ENCODE measurements around the gene KIF16B.
"Not testable (repeated sequence)": the region's sequence is repeated elsewhere in the genome, so short reads cannot be mapped to it uniquely, and the experiment has no call there.

KIF16B gene

DNA sequence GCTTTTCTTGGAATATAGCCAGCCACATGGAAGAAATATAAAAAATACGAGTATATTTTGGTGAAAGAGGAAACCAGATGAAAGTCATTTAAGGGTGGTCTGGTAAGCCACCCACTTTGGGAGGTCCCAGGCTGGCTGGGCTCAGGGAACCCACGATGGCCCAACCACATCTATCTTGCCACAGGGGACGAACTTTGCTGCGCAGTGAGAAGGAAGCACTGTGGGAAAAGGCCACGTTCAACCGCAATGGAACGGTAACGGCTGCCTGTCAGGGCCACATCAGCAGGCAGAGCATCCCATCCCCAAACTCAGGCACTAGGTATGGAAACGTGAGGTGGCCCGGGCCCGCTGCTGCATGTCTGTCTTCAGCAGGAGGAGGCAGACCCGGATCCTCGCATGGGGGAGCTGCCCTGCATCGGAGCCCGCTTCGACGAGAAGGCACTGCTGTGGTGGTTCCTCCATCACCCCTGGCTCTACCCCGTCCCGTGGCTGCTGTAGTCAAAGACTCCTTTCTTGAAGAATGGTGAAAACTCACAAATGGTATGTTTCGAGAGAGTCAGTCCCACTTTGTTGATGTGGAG is 300.4 kb downstream of the KIF16B start:
- Histone ChIP-seq H3K4me1 (ENCODE audit: control insufficient read depth, insufficient read depth, low read length) (0 out of 2 replicates have a peak, but pooled peaks cover 7% of the 10 kb centered on the region), H3K9me3 (ENCODE audit: control insufficient read depth, insufficient read depth, low read length) (no peaks in the 10 kb centered on the region), H3K9ac (ENCODE audit: low read depth, low read length) (no peak overlapping the region), H3K27me3 (ENCODE audit: control insufficient read depth, insufficient read depth, low read length) (no peaks in the 10 kb centered on the region), H3K36me3 (ENCODE audit: control insufficient read depth, insufficient read depth, low read length) (no peaks in the 10 kb centered on the region), H3K4me3 (ENCODE audit: low read depth, low read length) (no peak overlapping the region), H3K27ac (ENCODE audit: low read depth, low read length) (no peak overlapping the region)

- Histone ChIP-seq H3K9ac (ENCODE audit: low read depth, low read length) (no peak overlapping the region), H3K4me3 (ENCODE audit: low read depth, low read length) (no peak overlapping the region), H3K4me1 (ENCODE audit: control insufficient read depth, insufficient read depth, low read length) (0 out of 2 replicates have a peak, but pooled peaks cover 7% of the 10 kb centered on the region)
Observed at GRCh38 chr20:16271450-16271849, 301.8 kb downstream of the KIF16B start.

DNA sequence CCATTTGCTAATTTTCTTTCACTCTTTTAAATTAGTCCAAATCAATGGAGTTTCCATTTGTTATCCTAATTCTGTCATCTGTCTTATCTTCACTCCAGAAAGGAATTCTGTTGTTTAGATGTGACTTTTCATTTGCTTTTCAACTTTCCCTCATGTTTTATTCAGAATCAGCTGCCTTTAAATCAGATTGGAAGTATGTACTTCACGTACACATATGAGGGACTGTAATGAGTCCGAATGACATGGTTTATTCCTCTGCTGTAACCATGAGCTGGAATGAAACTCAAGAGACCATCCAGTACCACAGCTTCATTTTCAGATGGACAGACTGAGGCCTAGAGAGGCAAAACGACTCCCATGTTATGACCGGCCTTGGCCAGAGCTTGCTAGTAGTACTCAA is 302.3 kb downstream of the KIF16B start:
- Histone ChIP-seq H3K27me3 (ENCODE audit: control insufficient read depth, insufficient read depth, low read length) (no peaks in the 10 kb centered on the region), H3K4me1 (ENCODE audit: control insufficient read depth, insufficient read depth, low read length) (0 out of 2 replicates have a peak, but pooled peaks cover 7% of the 10 kb centered on the region), H3K4me3 (ENCODE audit: low read depth, low read length) (no peak overlapping the region), H3K27ac (ENCODE audit: low read depth, low read length) (no peak overlapping the region), H3K36me3 (ENCODE audit: control insufficient read depth, insufficient read depth, low read length) (no peaks in the 10 kb centered on the region), H3K9me3 (ENCODE audit: control insufficient read depth, insufficient read depth, low read length) (peaks cover 4% of the 10 kb centered on the region; the same call in 1 of the 2 replicates), H3K9ac (ENCODE audit: low read depth, low read length) (no peak overlapping the region)

More at GRCh38 chr20:16271450-16271849, 301.8 kb downstream of the KIF16B start:
- H3K27ac ChIP-seq (ENCODE audit: low read depth, low read length): no peak overlapping the region
- no peaks in the 10 kb centered on the region for H3K36me3 ChIP-seq (ENCODE audit: control insufficient read depth, insufficient read depth, low read length)
- no peaks in the 10 kb centered on the region for H3K9me3 ChIP-seq (ENCODE audit: control insufficient read depth, insufficient read depth, low read length)
- no peaks in the 10 kb centered on the region for H3K27me3 ChIP-seq (ENCODE audit: control insufficient read depth, insufficient read depth, low read length)

- H3K27me3 ChIP-seq (ENCODE audit: control insufficient read depth, insufficient read depth, low read length): no peaks in the 10 kb centered on the region
- H3K27ac ChIP-seq (ENCODE audit: low read depth, low read length): no peak overlapping the region
- H3K4me3 ChIP-seq (ENCODE audit: low read depth, low read length): no peak overlapping the region
- no peak overlapping the region for H3K9ac ChIP-seq (ENCODE audit: low read depth, low read length)
- 0 out of 2 replicates have a peak, but pooled peaks cover 7% of the 10 kb centered on the region for H3K4me1 ChIP-seq (ENCODE audit: control insufficient read depth, insufficient read depth, low read length)
- H3K36me3 ChIP-seq (ENCODE audit: control insufficient read depth, insufficient read depth, low read length): no peaks in the 10 kb centered on the region
- H3K9me3 ChIP-seq (ENCODE audit: control insufficient read depth, insufficient read depth, low read length): peaks cover 8% of the 10 kb centered on the region; the same call in 1 of the 2 replicates
Observed at GRCh38 chr20:16270314-16270931, 302.8 kb downstream of the KIF16B start.

DNA sequence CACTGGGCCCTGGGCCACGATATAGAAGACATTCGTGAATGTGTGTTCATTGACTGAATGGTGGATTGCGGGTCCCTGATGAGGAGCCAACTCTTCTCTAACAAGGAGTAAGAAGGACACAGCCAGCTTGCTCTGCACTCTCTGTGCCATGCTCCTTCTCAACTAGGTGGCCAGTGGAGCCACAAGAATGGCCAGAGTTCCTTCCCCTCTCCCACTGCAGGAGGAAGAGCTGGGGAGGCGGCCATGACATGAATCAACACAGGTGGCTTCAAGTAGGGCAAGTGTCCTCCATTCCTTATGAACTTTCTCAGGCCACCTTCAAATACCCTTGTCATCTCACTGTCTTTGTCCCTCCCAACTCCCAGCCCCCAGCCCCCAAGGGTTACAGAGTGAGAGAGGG is 305.7 kb downstream of the KIF16B start:
- 0 out of 2 replicates have a peak, but pooled peaks cover 7% of the 10 kb centered on the region for H3K4me1 ChIP-seq (ENCODE audit: control insufficient read depth, insufficient read depth, low read length)
- no peak overlapping the region for H3K4me3 ChIP-seq (ENCODE audit: low read depth, low read length)
- no peaks in the 10 kb centered on the region for H3K27me3 ChIP-seq (ENCODE audit: control insufficient read depth, insufficient read depth, low read length)
- no peak overlapping the region for H3K27ac ChIP-seq (ENCODE audit: low read depth, low read length)
- peaks cover 8% of the 10 kb centered on the region; the same call in 1 of the 2 replicates for H3K9me3 ChIP-seq (ENCODE audit: control insufficient read depth, insufficient read depth, low read length)
- H3K36me3 ChIP-seq (ENCODE audit: control insufficient read depth, insufficient read depth, low read length): no peaks in the 10 kb centered on the region
- H3K9ac ChIP-seq (ENCODE audit: low read depth, low read length): no peak overlapping the region

DNA sequence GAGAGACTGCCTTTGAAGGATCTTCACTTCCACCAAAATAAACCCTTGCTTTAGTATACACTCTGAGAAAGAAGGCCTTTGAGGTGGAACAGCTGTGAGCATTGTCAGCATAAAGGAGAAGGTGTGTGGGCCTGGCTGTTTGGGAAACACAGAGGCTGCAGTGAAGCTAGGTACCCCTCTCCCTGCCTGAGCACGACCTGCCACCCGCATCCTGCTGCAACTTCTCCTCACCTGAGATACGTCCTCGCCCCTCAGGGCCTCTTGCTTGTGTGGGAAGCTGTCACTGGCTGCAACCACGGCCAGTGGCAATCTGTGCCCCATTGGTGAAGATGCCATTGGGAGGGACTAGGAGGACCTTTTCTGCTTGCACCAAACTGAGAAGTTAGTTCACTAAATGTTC is 307.9 kb downstream of the KIF16B start:
- H3K36me3 ChIP-seq (ENCODE audit: control insufficient read depth, insufficient read depth, low read length): no peaks in the 10 kb centered on the region
- no peaks in the 10 kb centered on the region for H3K27me3 ChIP-seq (ENCODE audit: control insufficient read depth, insufficient read depth, low read length)
- 0 out of 2 replicates have a peak, but pooled peaks cover 6% of the 10 kb centered on the region for H3K4me1 ChIP-seq (ENCODE audit: control insufficient read depth, insufficient read depth, low read length)

DNA sequence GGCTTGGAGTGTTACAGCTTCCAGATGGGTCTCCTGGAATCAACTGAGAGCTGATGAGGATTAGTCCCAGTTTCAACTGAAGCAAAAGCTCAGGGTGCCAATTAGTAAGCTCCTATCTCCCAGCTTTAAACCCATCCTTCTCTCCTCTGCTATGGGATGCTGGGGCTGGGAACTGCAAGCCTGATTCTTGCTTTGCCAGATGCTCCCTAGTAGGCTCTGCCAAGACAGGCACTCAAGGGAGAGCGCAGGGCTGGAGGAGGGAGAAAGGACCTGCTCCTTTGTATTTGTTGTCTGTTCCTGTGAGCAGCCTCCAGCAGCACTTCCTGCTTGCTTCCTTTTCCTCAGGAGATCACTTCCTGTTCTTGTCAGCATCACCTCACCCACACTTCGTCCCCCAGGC is 309.7 kb downstream of the KIF16B start:
- Histone ChIP-seq H3K9ac (ENCODE audit: low read depth, low read length) (no peak overlapping the region), H3K4me3 (ENCODE audit: low read depth, low read length) (no peak overlapping the region), H3K36me3 (ENCODE audit: control insufficient read depth, insufficient read depth, low read length) (no peaks in the 10 kb centered on the region), H3K4me1 (ENCODE audit: control insufficient read depth, insufficient read depth, low read length) (no peaks in the 10 kb centered on the region), H3K27ac (ENCODE audit: low read depth, low read length) (no peak overlapping the region), H3K27me3 (ENCODE audit: control insufficient read depth, insufficient read depth, low read length) (no peaks in the 10 kb centered on the region), H3K9me3 (ENCODE audit: control insufficient read depth, insufficient read depth, low read length) (peaks cover 8% of the 10 kb centered on the region; the same call in 1 of the 2 replicates)

More for the DNA sequence above, 307.9 kb downstream of the KIF16B start:
- H3K9me3 ChIP-seq (ENCODE audit: control insufficient read depth, insufficient read depth, low read length): peaks cover 8% of the 10 kb centered on the region; the same call in 1 of the 2 replicates
- no peak overlapping the region for H3K27ac ChIP-seq (ENCODE audit: low read depth, low read length)
- H3K9ac ChIP-seq (ENCODE audit: low read depth, low read length): no peak overlapping the region
- no peak overlapping the region for H3K4me3 ChIP-seq (ENCODE audit: low read depth, low read length)

DNA sequence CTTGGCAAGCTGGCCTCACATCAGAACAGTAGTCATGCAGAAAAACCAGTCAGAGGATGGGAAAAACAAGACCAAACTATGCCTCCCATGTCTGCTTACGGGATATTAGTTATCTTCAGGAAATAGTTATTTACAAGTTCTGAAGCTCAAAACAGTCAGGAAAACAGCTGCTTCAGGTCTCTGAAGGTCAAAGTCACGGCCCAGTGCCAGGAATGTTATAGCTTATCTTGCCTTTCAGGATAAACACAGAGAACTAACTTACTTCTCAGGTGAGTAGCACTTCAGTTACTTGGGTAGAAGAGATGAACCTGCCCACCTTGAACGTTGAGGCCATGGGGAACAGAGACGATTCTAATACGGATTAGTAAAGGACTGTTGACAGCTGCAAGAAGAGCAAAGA is 310.7 kb downstream of the KIF16B start:
- Histone ChIP-seq H3K36me3 (ENCODE audit: control insufficient read depth, insufficient read depth, low read length) (no peaks in the 10 kb centered on the region), H3K9me3 (ENCODE audit: control insufficient read depth, insufficient read depth, low read length) (peaks cover 8% of the 10 kb centered on the region; the same call in 1 of the 2 replicates), H3K9ac (ENCODE audit: low read depth, low read length) (no peak overlapping the region), H3K27ac (ENCODE audit: low read depth, low read length) (no peak overlapping the region), H3K4me3 (ENCODE audit: low read depth, low read length) (no peak overlapping the region), H3K27me3 (ENCODE audit: control insufficient read depth, insufficient read depth, low read length) (no peaks in the 10 kb centered on the region), H3K4me1 (ENCODE audit: control insufficient read depth, insufficient read depth, low read length) (no peaks in the 10 kb centered on the region)

DNA sequence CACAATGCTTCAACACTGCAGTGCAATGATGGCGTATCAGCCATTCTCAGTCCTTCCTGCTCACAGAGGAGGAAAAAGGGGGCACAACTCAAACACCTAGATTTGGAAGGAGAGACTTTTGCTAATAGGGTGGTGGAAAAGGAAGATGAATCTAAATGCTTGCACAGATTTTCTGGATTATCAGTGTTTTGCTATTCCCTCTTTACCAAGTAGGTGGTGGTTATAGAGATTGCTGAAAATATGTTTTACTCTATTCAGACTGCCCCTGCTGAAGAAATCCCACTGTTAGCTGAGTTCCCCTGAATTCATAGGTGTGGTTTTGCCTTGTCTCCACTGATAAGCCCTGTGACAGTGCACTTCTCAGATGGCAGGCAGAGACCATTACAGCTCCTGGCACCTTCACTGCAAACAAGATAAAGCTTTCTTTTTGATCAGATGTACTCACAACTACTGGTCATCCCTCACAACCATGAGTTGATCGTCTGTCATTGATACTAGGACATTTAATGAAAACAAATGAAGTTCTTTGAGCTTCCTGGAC is 311.4 kb downstream of the KIF16B start:
- Histone ChIP-seq H3K9ac (ENCODE audit: low read depth, low read length) (no peak overlapping the region), H3K9me3 (ENCODE audit: control insufficient read depth, insufficient read depth, low read length) (peaks cover 8% of the 10 kb centered on the region; the same call in 1 of the 2 replicates)

GRCh38 chr20:16260911-16261310 is 312.3 kb downstream of the KIF16B start:
- Histone ChIP-seq H3K36me3 (ENCODE audit: control insufficient read depth, insufficient read depth, low read length) (no peaks in the 10 kb centered on the region), H3K9ac (ENCODE audit: low read depth, low read length) (no peak overlapping the region), H3K27me3 (ENCODE audit: control insufficient read depth, insufficient read depth, low read length) (no peaks in the 10 kb centered on the region), H3K27ac (ENCODE audit: low read depth, low read length) (no peak overlapping the region), H3K4me3 (ENCODE audit: low read depth, low read length) (no peak overlapping the region), H3K4me1 (ENCODE audit: control insufficient read depth, insufficient read depth, low read length) (no peaks in the 10 kb centered on the region), H3K9me3 (ENCODE audit: control insufficient read depth, insufficient read depth, low read length) (peaks cover 4% of the 10 kb centered on the region; the same call in 1 of the 2 replicates)

More for the DNA sequence above, 311.4 kb downstream of the KIF16B start:
- Histone ChIP-seq H3K27me3 (ENCODE audit: control insufficient read depth, insufficient read depth, low read length) (no peaks in the 10 kb centered on the region), H3K36me3 (ENCODE audit: control insufficient read depth, insufficient read depth, low read length) (no peaks in the 10 kb centered on the region), H3K4me3 (ENCODE audit: low read depth, low read length) (no peak overlapping the region), H3K27ac (ENCODE audit: low read depth, low read length) (no peak overlapping the region), H3K4me1 (ENCODE audit: control insufficient read depth, insufficient read depth, low read length) (no peaks in the 10 kb centered on the region)

DNA sequence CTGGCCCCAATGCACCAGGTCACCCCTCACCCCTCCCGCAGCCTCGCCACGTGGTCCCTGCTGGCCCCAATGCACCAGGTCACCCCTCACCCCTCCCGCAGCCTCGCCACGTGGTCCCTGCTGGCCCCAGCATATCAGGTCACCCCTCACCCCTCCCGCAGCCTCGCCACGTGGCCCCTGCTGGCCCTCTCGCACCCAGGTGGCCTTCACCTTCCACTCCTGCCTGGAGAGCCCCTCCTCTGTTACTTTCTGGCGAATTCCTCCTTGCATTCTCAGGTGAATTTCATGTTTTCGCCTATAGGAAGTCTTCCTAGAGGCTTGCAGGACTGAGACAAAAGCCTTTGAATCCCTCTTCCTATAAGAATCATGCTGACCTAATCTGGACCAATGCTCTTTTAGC is 313.1 kb downstream of the KIF16B start:
- not testable (repeated sequence) for H3K27me3 ChIP-seq (ENCODE audit: control insufficient read depth, insufficient read depth, low read length); H3K4me3 ChIP-seq (ENCODE audit: low read depth, low read length); H3K4me1 ChIP-seq (ENCODE audit: control insufficient read depth, insufficient read depth, low read length); H3K9ac ChIP-seq (ENCODE audit: low read depth, low read length); H3K27ac ChIP-seq (ENCODE audit: low read depth, low read length); H3K9me3 ChIP-seq (ENCODE audit: control insufficient read depth, insufficient read depth, low read length); H3K36me3 ChIP-seq (ENCODE audit: control insufficient read depth, insufficient read depth, low read length)
